Measurements from ENCODE around the gene ASIC3.

ASIC3 gene

GRCh38 chr7:151053096-151053495 lies 4.8 kb downstream of the ASIC3 start:
- Histone ChIP-seq H3K27me3 (ENCODE audit: control insufficient read depth, insufficient read depth, low read length) (peaks cover 52% of the 10 kb centered on the region), H3K27ac (ENCODE audit: low read length) (no peak overlapping the region), H3K9me3 (ENCODE audit: control insufficient read depth, low read depth, low read length) (no peaks in the 10 kb centered on the region), H3K9ac (ENCODE audit: low read length) (no peak overlapping the region), H3K36me3 (ENCODE audit: control insufficient read depth, low read depth, low read length) (no peaks in the 10 kb centered on the region), H3K4me3 (ENCODE audit: low read length) (no peak overlapping the region), H3K4me1 (ENCODE audit: control insufficient read depth, low read depth, low read length) (peaks cover 6% of the 10 kb centered on the region)

- no peaks in the 10 kb centered on the region for H3K9me3 ChIP-seq (ENCODE audit: control insufficient read depth, low read depth, low read length)
- peaks cover 11% of the 10 kb centered on the region for H3K4me1 ChIP-seq (ENCODE audit: control insufficient read depth, low read depth, low read length)
- no peaks in the 10 kb centered on the region for H3K36me3 ChIP-seq (ENCODE audit: control insufficient read depth, low read depth, low read length)
- H3K4me3 ChIP-seq (ENCODE audit: low read length), result no peak overlapping the region
- peaks cover 55% of the 10 kb centered on the region for H3K27me3 ChIP-seq (ENCODE audit: control insufficient read depth, insufficient read depth, low read length)
- no peak overlapping the region for H3K9ac ChIP-seq (ENCODE audit: low read length)
- H3K27ac ChIP-seq (ENCODE audit: low read length), result no peak overlapping the region
These were observed 5.4 kb downstream of the ASIC3 start for GRCh38 chr7:151053751-151054150.

- Histone ChIP-seq H3K4me3 (ENCODE audit: low read length) (no peak overlapping the region), H3K9ac (ENCODE audit: low read length) (no peak overlapping the region), H3K36me3 (ENCODE audit: control insufficient read depth, low read depth, low read length) (no peaks in the 10 kb centered on the region), H3K27ac (ENCODE audit: low read length) (no peak overlapping the region), H3K27me3 (ENCODE audit: control insufficient read depth, insufficient read depth, low read length) (peaks cover 50% of the 10 kb centered on the region), H3K4me1 (ENCODE audit: control insufficient read depth, low read depth, low read length) (peaks cover 22% of the 10 kb centered on the region), H3K9me3 (ENCODE audit: control insufficient read depth, low read depth, low read length) (no peaks in the 10 kb centered on the region)
These were observed 7.9 kb downstream of the ASIC3 start for GRCh38 chr7:151056283-151056665.

GRCh38 chr7:151056666-151057505 lies 8.6 kb downstream of the ASIC3 start:
- peaks cover 28% of the 10 kb centered on the region for H3K4me1 ChIP-seq (ENCODE audit: control insufficient read depth, low read depth, low read length)
- H3K9me3 ChIP-seq (ENCODE audit: control insufficient read depth, low read depth, low read length), result no peaks in the 10 kb centered on the region
- H3K4me3 ChIP-seq (ENCODE audit: low read length), result peak overlapping the region; percentile 84
- peaks cover 49% of the 10 kb centered on the region for H3K27me3 ChIP-seq (ENCODE audit: control insufficient read depth, insufficient read depth, low read length)
- no peak overlapping the region for H3K9ac ChIP-seq (ENCODE audit: low read length)
- H3K27ac ChIP-seq (ENCODE audit: low read length), result no peak overlapping the region
- no peaks in the 10 kb centered on the region for H3K36me3 ChIP-seq (ENCODE audit: control insufficient read depth, low read depth, low read length)

- Histone ChIP-seq H3K27ac (ENCODE audit: low read length) (no peak within 1 kb of the TSS), H3K9me3 (ENCODE audit: control insufficient read depth, low read depth, low read length) (no peaks in the 10 kb centered on the region), H3K4me3 (ENCODE audit: low read length) (peak within 1 kb of the TSS; percentile 84), H3K9ac (ENCODE audit: low read length) (peak within 1 kb of the TSS; percentile 29), H3K27me3 (ENCODE audit: control insufficient read depth, insufficient read depth, low read length) (peaks cover 43% of the 10 kb centered on the region), H3K36me3 (ENCODE audit: control insufficient read depth, low read depth, low read length) (no peaks in the 10 kb centered on the region), H3K4me1 (ENCODE audit: control insufficient read depth, low read depth, low read length) (peaks cover 31% of the 10 kb centered on the region)
These were observed 9.2 kb downstream of the ASIC3 start, which contains the start of gene CDK5 for GRCh38 chr7:151057506-151057988. CDK5 (minus strand) TSS chr7:151057897; CDS start chr7:151057848, 49 bp downstream.

- Histone ChIP-seq H3K4me1 (ENCODE audit: control insufficient read depth, low read depth, low read length) (peaks cover 31% of the 10 kb centered on the region), H3K9ac (ENCODE audit: low read length) (peak overlapping the region; percentile 29), H3K27me3 (ENCODE audit: control insufficient read depth, insufficient read depth, low read length) (peaks cover 40% of the 10 kb centered on the region), H3K9me3 (ENCODE audit: control insufficient read depth, low read depth, low read length) (no peaks in the 10 kb centered on the region), H3K4me3 (ENCODE audit: low read length) (peak overlapping the region; percentile 84), H3K27ac (ENCODE audit: low read length) (no peak overlapping the region), H3K36me3 (ENCODE audit: control insufficient read depth, low read depth, low read length) (no peaks in the 10 kb centered on the region)
These were observed 9.9 kb downstream of the ASIC3 start for GRCh38 chr7:151057989-151058780.

- no peaks in the 10 kb centered on the region for H3K36me3 ChIP-seq (ENCODE audit: control insufficient read depth, low read depth, low read length)
- no peak overlapping the region for H3K27ac ChIP-seq (ENCODE audit: low read length)
- peaks cover 40% of the 10 kb centered on the region for H3K27me3 ChIP-seq (ENCODE audit: control insufficient read depth, insufficient read depth, low read length)
- peaks cover 31% of the 10 kb centered on the region for H3K4me1 ChIP-seq (ENCODE audit: control insufficient read depth, low read depth, low read length)
- H3K9ac ChIP-seq (ENCODE audit: low read length), result peak overlapping the region; percentile 29
- H3K9me3 ChIP-seq (ENCODE audit: control insufficient read depth, low read depth, low read length), result no peaks in the 10 kb centered on the region
- H3K4me3 ChIP-seq (ENCODE audit: low read length), result peak overlapping the region; percentile 78
These were observed 10.5 kb downstream of the ASIC3 start for GRCh38 chr7:151058781-151059366.

- Histone ChIP-seq H3K4me3 (ENCODE audit: low read length) (peak within 1 kb of the TSS; percentile 78), H3K4me1 (ENCODE audit: control insufficient read depth, low read depth, low read length) (peaks cover 31% of the 10 kb centered on the region), H3K9me3 (ENCODE audit: control insufficient read depth, low read depth, low read length) (no peaks in the 10 kb centered on the region), H3K27ac (ENCODE audit: low read length) (no peak within 1 kb of the TSS), H3K9ac (ENCODE audit: low read length) (peak within 1 kb of the TSS; percentile 36), H3K36me3 (ENCODE audit: control insufficient read depth, low read depth, low read length) (peaks cover 1% of the 10 kb centered on the region), H3K27me3 (ENCODE audit: control insufficient read depth, insufficient read depth, low read length) (peaks cover 40% of the 10 kb centered on the region)
These were observed 11.2 kb downstream of the ASIC3 start, which contains the start of gene SLC4A2 for GRCh38 chr7:151059367-151060112. SLC4A2 (plus strand) TSS chr7:151059589; CDS start chr7:151061988, 2,399 bp downstream.

- Histone ChIP-seq H3K27me3 (ENCODE audit: control insufficient read depth, insufficient read depth, low read length) (peaks cover 40% of the 10 kb centered on the region), H3K9me3 (ENCODE audit: control insufficient read depth, low read depth, low read length) (no peaks in the 10 kb centered on the region), H3K4me3 (ENCODE audit: low read length) (peak overlapping the region; percentile 78), H3K27ac (ENCODE audit: low read length) (no peak overlapping the region), H3K4me1 (ENCODE audit: control insufficient read depth, low read depth, low read length) (peaks cover 31% of the 10 kb centered on the region), H3K9ac (ENCODE audit: low read length) (peak overlapping the region; percentile 36), H3K36me3 (ENCODE audit: control insufficient read depth, low read depth, low read length) (peaks cover 7% of the 10 kb centered on the region)
These were observed 11.7 kb downstream of the ASIC3 start for GRCh38 chr7:151060113-151060415.

- Histone ChIP-seq H3K9ac (ENCODE audit: low read length) (peak overlapping the region; percentile 36), H3K4me1 (ENCODE audit: control insufficient read depth, low read depth, low read length) (peaks cover 31% of the 10 kb centered on the region), H3K36me3 (ENCODE audit: control insufficient read depth, low read depth, low read length) (peaks cover 10% of the 10 kb centered on the region), H3K9me3 (ENCODE audit: control insufficient read depth, low read depth, low read length) (no peaks in the 10 kb centered on the region), H3K4me3 (ENCODE audit: low read length) (peak overlapping the region; percentile 78), H3K27ac (ENCODE audit: low read length) (no peak overlapping the region), H3K27me3 (ENCODE audit: control insufficient read depth, insufficient read depth, low read length) (peaks cover 39% of the 10 kb centered on the region)
These were observed 12.3 kb downstream of the ASIC3 start for GRCh38 chr7:151060416-151061212.
